ENCODE measurements around the gene CDC42EP4.

The CDC42EP4 gene

DNA sequence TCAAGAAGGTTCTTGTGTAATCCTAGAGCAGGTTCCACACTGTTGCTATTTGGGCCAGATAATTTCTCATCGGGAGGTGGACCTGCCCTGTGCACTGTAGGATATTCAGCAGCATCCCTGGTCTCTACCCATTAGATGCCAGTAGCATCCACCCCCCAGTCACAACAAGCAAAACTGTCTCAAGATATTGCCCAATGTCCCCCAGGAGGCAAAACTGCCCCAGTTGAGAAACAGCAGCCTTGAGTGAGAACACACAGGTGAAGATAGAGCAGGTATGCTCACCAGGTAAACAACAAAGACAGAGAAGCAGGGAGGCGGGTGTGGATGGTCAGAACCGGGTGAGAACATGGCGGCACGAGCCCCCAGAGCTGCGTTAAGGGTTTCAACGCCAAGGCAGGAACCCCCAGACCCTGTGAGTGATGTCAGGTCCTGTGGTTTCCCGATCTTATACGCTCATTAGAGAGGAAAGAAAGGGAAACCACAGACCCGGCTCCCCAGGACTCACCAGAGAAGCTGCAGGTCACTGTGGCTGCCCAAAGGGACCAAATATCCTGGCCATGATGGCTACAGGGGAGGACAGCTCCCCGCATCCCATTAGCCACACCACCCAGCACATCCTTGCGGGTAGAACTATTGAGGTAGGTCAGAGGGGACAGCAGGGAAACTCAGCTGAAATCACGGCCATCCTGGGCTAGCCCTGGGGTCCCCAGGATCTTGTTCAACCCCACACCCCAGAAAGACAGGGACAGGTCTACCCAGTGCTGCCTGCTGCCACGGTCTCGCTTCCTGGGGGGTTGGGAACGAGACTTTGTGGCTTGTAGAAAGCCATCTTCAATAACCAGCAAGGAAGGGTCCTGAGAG is 21.2 kb downstream of the CDC42EP4 start:
- no peaks in the 10 kb centered on the region for H3K79me2 ChIP-seq (ENCODE audit: low read length)
- H3K36me3 ChIP-seq (replicated peaks; ENCODE audit: low read depth, low read length) = no peaks in the 10 kb centered on the region
- no peak overlapping the region for H3K27ac ChIP-seq (ENCODE audit: low read length)
- 0 out of 2 replicates have a peak, but pooled peaks cover 3% of the 10 kb centered on the region for H3K27me3 ChIP-seq (ENCODE audit: low read depth, low read length)
- no peaks in the 10 kb centered on the region for H4K20me1 ChIP-seq (ENCODE audit: insufficient read depth, low read length)
- no peak overlapping the region for H3K9ac ChIP-seq (ENCODE audit: low read length)
- TF ChIP-seq, protein P1, sequence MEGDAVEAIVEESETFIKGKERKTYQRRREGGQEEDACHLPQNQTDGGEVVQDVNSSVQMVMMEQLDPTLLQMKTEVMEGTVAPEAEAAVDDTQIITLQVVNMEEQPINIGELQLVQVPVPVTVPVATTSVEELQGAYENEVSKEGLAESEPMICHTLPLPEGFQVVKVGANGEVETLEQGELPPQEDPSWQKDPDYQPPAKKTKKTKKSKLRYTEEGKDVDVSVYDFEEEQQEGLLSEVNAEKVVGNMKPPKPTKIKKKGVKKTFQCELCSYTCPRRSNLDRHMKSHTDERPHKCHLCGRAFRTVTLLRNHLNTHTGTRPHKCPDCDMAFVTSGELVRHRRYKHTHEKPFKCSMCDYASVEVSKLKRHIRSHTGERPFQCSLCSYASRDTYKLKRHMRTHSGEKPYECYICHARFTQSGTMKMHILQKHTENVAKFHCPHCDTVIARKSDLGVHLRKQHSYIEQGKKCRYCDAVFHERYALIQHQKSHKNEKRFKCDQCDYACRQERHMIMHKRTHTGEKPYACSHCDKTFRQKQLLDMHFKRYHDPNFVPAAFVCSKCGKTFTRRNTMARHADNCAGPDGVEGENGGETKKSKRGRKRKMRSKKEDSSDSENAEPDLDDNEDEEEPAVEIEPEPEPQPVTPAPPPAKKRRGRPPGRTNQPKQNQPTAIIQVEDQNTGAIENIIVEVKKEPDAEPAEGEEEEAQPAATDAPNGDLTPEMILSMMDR (IDR thresholded peaks at IDR 0.05; ENCODE audit: low read depth, low read length) = no peak
- no peak for TF ChIP-seq EZH2phosphoT487 (IDR thresholded peaks at IDR 0.05; ENCODE audit: low read depth)
- peak overlapping the region; percentile 16 for H3K4me2 ChIP-seq (ENCODE audit: low read length)
- no peaks in the 10 kb centered on the region for H3K9me3 ChIP-seq (ENCODE audit: insufficient read depth, low read length)
- H2AFZ ChIP-seq (ENCODE audit: low read depth, low read length) = peak overlapping the region; percentile 29; the same call in 1 of the 2 replicates
- H3K4me1 ChIP-seq (ENCODE audit: low read length) = peaks cover 13% of the 10 kb centered on the region
- no peak overlapping the region for H3K4me3 ChIP-seq (ENCODE audit: low read length)

GRCh38 chr17:73289549-73290254 is 22.1 kb downstream of the CDC42EP4 start:
- Histone ChIP-seq H3K79me2 (ENCODE audit: low read length) (no peaks in the 10 kb centered on the region), H3K9ac (ENCODE audit: low read length) (no peak overlapping the region), H3K4me1 (ENCODE audit: low read length) (peaks cover 13% of the 10 kb centered on the region), H3K4me3 (ENCODE audit: low read length) (no peak overlapping the region), H3K9me3 (ENCODE audit: insufficient read depth, low read length) (no peaks in the 10 kb centered on the region), H4K20me1 (ENCODE audit: insufficient read depth, low read length) (no peaks in the 10 kb centered on the region), H2AFZ (ENCODE audit: low read depth, low read length) (no peak overlapping the region), H3K27me3 (ENCODE audit: low read depth, low read length) (0 out of 2 replicates have a peak, but pooled peaks cover 3% of the 10 kb centered on the region), H3K36me3 (replicated peaks; ENCODE audit: low read depth, low read length) (no peaks in the 10 kb centered on the region), H3K27ac (ENCODE audit: low read length) (no peak overlapping the region), H3K4me2 (ENCODE audit: low read length) (no peak overlapping the region)
- TF ChIP-seq, protein P1 (IDR thresholded peaks at IDR 0.05; ENCODE audit: low read depth, low read length) = no peak
- no peak for TF ChIP-seq EZH2phosphoT487 (IDR thresholded peaks at IDR 0.05; ENCODE audit: low read depth)

DNA sequence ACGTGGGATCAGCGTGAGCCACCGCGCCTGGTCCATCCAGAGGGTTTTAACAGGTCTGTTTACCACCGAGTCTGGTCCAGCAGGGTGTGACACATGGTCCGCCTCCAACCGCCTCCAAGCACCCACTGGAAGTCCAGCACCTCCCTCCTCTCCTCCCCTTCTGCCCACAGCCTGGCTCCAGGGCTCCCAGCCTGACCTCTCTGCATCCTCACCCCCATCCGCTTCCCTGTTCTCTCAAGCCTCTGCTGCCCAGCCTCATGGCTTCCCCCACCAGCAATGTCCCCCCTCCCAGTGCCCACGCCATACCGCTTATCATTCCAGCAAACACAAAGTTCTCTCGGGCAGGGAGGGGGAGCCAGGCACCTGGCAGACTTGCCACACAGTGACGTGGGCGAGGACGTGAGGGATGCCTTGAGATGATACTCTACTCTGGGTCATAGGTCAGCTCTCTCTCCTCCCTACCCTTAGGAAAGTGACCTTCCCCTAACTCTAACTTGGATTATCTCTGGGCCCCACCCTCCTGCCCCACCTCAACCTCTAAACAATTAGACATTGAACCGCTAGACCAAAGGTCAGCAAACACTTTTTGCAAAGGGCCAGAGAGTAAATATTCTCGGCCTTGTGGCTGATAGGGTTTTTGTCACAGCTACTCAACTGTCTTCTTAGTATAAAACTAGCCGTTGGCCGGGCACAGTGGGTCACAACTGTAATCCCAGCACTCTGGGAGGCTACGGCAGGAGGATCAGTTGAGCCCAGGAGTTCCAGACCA is 23.1 kb downstream of the CDC42EP4 start:
- no peak overlapping the region for H3K4me2 ChIP-seq (ENCODE audit: low read length)

More for the DNA sequence above, 23.1 kb downstream of the CDC42EP4 start:
- Histone ChIP-seq H3K4me1 (ENCODE audit: low read length) (peaks cover 20% of the 10 kb centered on the region), H3K36me3 (replicated peaks; ENCODE audit: low read depth, low read length) (no peaks in the 10 kb centered on the region), H3K4me3 (ENCODE audit: low read length) (no peak overlapping the region), H3K9me3 (ENCODE audit: insufficient read depth, low read length) (no peaks in the 10 kb centered on the region), H3K27ac (ENCODE audit: low read length) (no peak overlapping the region), H3K27me3 (ENCODE audit: low read depth, low read length) (0 out of 2 replicates have a peak, but pooled peaks cover 3% of the 10 kb centered on the region), H3K79me2 (ENCODE audit: low read length) (no peaks in the 10 kb centered on the region), H3K9ac (ENCODE audit: low read length) (no peak overlapping the region), H2AFZ (ENCODE audit: low read depth, low read length) (no peak overlapping the region), H4K20me1 (ENCODE audit: insufficient read depth, low read length) (no peaks in the 10 kb centered on the region)
- no peak for TF ChIP-seq EZH2phosphoT487 (IDR thresholded peaks at IDR 0.05; ENCODE audit: low read depth)
- TF ChIP-seq, protein P1 (IDR thresholded peaks at IDR 0.05; ENCODE audit: low read depth, low read length) = no peak
